Upper lobe of right lung (tissue), 1 donor: ENCODE results near the gene AGXT2. TPM values are rescaled to one million over a fixed set of nuclear protein-coding genes. Genes with fewer than 3 reads are reported as not detected.

ENCODE experiments used
- ATAC-seq: fragments of 200-7000 bp; cut with Tn5 transposase; one replicate; pipeline ENCODE4 v1.9.1; 2020; ENCODE audit warnings: mild to moderate bottlenecking, moderate library complexity
- DNase-seq: peaks from one replicate; pipeline ENCODE4 v3.0.0-alpha.2; 2020
- H3K27ac ChIP-seq: fragments of 200-600 bp; one replicate; pipeline ENCODE4 v1.8.0; 2022
- H3K27me3 ChIP-seq: fragments of 200-600 bp; one replicate; pipeline ENCODE4 v1.8.0; 2022; ENCODE audit warnings: mild to moderate bottlenecking
- H3K36me3 ChIP-seq: fragments of 200-600 bp; one replicate; pipeline ENCODE4 v1.8.0; 2022
- H3K4me1 ChIP-seq: fragments of 200-600 bp; one replicate; pipeline ENCODE4 v1.8.0; 2022
- H3K4me3 ChIP-seq: fragments of 200-600 bp; one replicate; pipeline ENCODE4 v1.8.0; 2022; ENCODE audit warnings: mild to moderate bottlenecking
- H3K9me3 ChIP-seq: fragments of 200-600 bp; one replicate; pipeline ENCODE4 v1.8.0; 2022
- CTCF ChIP-seq: fragments of 200-600 bp; IDR thresholded peaks from one replicate; pipeline ENCODE4 v1.8.0; 2022; ENCODE audit warnings: antibody characterized with exemption
- intact Hi-C: fragments of 100-400 bp; cut with DNase I; formaldehyde crosslinking; loops from one replicate; pipeline ENCODE4 v1.11.0; 2022
- total RNA-seq: library from RNA; stranded (reverse); fragmentation: NEBNext Ultra II Directional; extraction: Animal tissue kit (Norgen Biotek cat#: 25700); gene quantifications from one replicate; pipeline ENCODE4 v1.2.1, GENCODE V29; 2021
- donor health status: DM: no; HTN: yes; CAD: no; lungs with severe emphysema.

Gene AGXT2
- total RNA-seq, 1 donor from 2014 or later, result not detected

DNA sequence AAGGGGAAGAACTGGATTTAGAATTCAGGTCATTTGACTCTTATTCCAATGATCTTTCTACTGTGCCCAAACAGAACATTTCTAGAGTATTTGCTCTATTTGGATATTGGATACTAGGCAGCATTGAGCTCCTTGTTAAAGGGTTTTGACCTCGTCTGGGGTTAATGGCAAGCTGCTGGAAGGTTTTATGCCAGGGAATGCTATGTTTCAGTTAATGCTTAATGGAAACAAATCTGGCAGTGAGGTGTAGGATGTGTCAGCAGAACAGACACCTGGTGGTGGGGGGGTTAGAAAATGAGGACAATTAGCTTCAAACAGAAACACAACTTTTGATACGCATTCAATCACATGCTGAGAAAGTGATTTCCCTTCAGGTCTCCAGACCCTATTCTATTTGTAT, 51.5 kb downstream of the AGXT2 start:
- Histone ChIP-seq H3K9me3 (no peaks in the 10 kb centered on the region), H3K36me3 (no peaks in the 10 kb centered on the region), H3K27me3 (no peaks in the 10 kb centered on the region), H3K27ac (no peak overlapping the region), H3K4me1 (no peaks in the 10 kb centered on the region), H3K4me3 (no peak overlapping the region)
- no peak for DNase-seq
- no peak for ATAC-seq
- intact Hi-C loops, result no loop called here
- TF ChIP-seq CTCF, result no peak

GRCh38 chr5:34993951-34994350, 53.8 kb downstream of the AGXT2 start:
- Histone ChIP-seq H3K27me3 (no peaks in the 10 kb centered on the region), H3K4me3 (no peak overlapping the region), H3K4me1 (no peaks in the 10 kb centered on the region), H3K27ac (no peak overlapping the region), H3K36me3 (no peaks in the 10 kb centered on the region), H3K9me3 (no peaks in the 10 kb centered on the region)
- DNase-seq (no peak), ATAC-seq (no peak)
- no peak for TF ChIP-seq CTCF
- intact Hi-C loops, result no loop called here

GRCh38 chr5:34991486-34992238, 56.1 kb downstream of the AGXT2 start:
- Histone ChIP-seq H3K9me3 (no peaks in the 10 kb centered on the region), H3K27me3 (no peaks in the 10 kb centered on the region), H3K4me3 (no peak overlapping the region), H3K36me3 (no peaks in the 10 kb centered on the region), H3K27ac (no peak overlapping the region), H3K4me1 (no peaks in the 10 kb centered on the region)
- DNase-seq (no peak), ATAC-seq (no peak)
- intact Hi-C loops, result no loop called here
- TF ChIP-seq CTCF, result no peak

DNA sequence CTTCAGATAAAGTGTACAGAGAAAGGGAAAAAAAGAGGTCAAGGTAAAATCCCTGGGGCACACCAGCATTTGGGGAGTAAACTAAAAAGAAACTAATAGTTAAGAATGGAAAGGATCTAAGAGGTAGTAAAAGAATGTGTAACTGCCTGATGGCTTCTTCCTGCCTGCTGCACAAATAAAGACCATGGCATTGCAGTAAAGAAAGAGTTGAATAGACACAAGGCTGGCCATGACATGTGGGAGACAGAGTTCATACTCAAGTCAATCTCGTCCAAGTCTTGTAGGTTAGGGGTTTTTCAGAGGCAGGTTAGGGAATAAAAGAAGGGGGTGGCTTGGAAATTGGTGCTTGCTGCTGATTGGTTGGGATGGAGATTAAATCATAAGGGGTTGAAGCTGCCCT, 60.8 kb downstream of the AGXT2 start:
- intact Hi-C loops, result no loop called here
- H3K4me3 ChIP-seq, result no peak overlapping the region
- no peaks in the 10 kb centered on the region for H3K36me3 ChIP-seq
- no peak overlapping the region for H3K27ac ChIP-seq
- no peak for DNase-seq
- no peaks in the 10 kb centered on the region for H3K27me3 ChIP-seq
- no peaks in the 10 kb centered on the region for H3K4me1 ChIP-seq
- ATAC-seq, result no peak
- H3K9me3 ChIP-seq, result no peaks in the 10 kb centered on the region
- no peak for TF ChIP-seq CTCF

- no peaks in the 10 kb centered on the region for H3K36me3 ChIP-seq
- DNase-seq (no peak), ATAC-seq (peak; percentile 77)
- no peaks in the 10 kb centered on the region for H3K4me1 ChIP-seq
- intact Hi-C loops, result no loop called here
- TF ChIP-seq CTCF, result no peak
- no peak overlapping the region for H3K27ac ChIP-seq
- H3K27me3 ChIP-seq, result no peaks in the 10 kb centered on the region
- H3K9me3 ChIP-seq, result no peaks in the 10 kb centered on the region
- H3K4me3 ChIP-seq, result no peak overlapping the region
Observed at GRCh38 chr5:34982823-34983222, 64.9 kb downstream of the AGXT2 start.

- Histone ChIP-seq H3K9me3 (no peaks in the 10 kb centered on the region), H3K27ac (no peak overlapping the region), H3K36me3 (no peaks in the 10 kb centered on the region), H3K27me3 (no peaks in the 10 kb centered on the region), H3K4me3 (no peak overlapping the region), H3K4me1 (no peaks in the 10 kb centered on the region)
- TF ChIP-seq CTCF, result no peak
- no peak for ATAC-seq
- no peak for DNase-seq
- intact Hi-C loops, result no loop called here
Observed at GRCh38 chr5:34978681-34979080, 69.1 kb downstream of the AGXT2 start.
